Central memory CD4-positive, alpha-beta T cell (primary cell): ENCODE results near the gene NOPCHAP1.
"Not testable (repeated sequence)": the region's sequence is repeated elsewhere in the genome, so short reads cannot be mapped to it uniquely, and the experiment has no call there.

ENCODE experiments used
- DNase-seq: peaks from one replicate; pipeline ENCODE4 v3.0.0; 2022

Gene NOPCHAP1

DNA sequence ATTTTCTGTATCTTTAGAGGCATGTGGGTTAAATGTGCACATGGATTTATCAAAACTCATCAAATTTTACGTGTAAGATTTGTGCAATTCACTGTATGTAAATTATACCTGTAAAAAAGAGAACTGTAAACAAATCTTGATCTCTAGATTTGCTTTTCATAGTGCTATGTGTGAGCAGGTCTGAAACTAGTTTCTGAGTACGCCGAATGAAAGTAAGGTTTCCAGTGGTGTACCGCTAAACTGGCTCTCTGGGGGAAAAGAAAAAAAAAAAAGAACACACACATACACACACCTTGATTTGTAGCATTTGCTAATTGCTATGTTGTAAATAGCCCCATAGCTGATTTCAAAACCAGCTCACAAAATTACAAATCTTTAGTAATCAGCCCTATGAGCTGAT is 19.4 kb upstream of the NOPCHAP1 start:
- no peak for DNase-seq

DNA sequence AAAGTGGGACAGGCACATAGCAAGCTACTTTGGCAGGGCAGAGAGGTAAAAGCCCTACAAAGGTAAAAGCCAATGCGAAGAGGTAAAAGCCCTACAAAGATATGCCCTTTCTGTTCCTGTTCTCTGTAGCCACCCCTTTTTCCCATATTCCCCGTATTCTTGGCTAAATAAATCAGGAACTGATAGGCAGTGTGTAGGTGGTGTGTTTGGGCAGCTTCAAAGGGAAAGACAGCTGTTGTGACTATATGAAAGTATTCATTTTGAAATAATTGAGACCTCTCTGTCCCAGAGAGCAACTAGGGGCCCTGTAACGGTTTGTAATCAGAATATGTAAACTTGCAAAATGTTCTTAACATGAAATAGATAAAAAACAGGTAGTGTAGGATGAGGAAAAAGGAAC is 16.8 kb upstream of the NOPCHAP1 start:
- DNase-seq = no peak

DNA sequence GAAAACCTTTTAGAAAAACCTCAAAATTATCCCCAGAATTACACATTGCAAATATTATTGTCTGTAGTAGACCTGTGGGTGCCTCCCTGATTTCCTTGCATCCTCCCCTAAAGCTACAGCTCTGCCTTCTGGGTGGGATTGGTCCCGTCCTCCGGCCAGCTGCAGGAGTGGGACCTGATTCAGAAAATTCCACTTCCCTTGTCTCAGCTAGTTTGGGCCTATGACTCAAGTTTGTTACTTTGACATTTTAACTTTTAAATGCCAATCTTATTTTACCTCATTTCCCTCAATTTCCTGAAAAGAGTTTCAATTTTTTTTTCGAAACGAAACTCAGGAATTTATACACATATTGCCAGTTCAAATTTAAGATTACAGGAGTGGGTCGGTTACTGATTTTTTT is 14.8 kb upstream of the NOPCHAP1 start:
- DNase-seq = no peak

DNA sequence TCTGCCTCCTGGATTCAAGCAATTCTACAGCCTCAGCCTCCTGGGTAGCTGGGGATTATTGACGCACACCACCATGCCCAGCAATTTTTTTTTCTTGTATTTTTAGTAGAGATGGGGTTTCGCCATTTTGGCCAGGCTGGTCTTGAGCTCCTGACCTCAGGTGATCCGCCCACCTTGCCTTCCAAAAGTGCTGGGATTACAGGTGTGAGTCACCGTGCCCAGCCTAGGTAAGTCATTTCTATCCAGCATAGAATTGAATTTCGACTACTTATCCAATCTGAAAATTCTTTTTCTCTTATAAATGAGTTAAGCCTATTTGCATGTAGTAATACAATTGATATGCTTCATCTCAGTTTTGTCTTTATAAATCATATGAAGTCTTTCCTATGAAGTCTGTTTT is 12.9 kb upstream of the NOPCHAP1 start:
- DNase-seq = no peak

DNA sequence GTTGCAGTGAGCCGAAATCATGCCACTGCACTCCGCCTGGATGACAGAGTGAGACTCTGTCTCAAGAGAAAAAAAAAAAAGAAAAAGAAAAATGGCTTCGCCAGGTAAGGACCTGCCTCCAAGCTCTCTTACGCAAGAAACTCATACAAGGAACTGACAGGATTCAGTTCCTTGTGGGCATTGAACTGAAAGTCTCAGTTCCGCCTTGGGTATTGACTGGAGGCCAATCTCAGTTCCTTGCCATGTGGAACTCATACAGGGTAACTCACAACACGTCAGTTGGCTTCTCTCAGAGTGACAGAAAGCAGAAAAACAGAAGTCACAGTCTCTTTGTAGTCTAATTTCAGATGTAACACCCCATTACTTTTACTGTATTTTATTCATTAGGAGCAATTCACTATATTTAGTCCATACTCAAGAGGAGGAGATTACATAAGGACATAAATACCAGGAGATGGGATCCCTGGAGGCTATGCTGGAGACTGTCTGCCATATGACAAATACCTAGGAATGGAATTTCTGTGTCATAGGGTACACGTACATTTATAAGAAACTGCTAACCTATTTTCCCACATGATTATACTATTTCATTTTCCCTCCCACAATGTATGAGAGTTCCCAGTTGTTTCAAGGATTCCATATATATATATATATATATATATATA is 11.4 kb upstream of the NOPCHAP1 start:
- no peak for DNase-seq

DNA sequence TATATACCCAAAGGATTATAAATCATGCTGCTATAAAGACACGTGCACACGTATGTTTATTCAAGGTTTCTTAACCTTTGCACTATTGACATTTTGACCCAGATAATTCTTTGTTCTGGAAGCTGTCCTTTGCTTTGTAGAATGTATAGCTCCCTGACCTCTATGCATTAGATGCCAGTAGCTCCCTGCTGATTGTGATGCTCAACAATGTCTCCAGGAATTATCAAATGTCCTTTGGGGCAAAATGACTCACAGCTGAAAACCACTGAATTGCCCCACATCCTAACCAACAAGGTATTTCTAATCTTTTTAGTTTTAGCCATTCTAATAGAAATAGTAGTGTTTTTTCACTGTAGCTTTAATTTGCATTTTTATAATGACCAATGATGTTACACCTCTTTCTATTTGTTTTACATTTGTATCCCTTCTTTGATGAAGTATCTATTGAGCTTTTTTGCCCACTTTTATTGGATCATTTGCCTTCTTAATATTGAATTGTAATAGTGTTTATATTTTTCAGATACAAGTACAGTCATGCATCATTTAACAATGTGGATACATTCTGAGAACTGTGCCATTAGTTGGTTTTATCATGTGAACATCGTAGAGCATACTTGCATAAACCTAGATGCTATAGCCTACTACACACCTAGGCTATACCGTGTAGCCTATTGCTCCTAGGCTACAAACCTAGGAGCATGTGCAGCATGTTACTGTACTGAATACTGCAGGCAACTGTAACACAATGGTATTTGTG is 10.4 kb upstream of the NOPCHAP1 start:
- no peak for DNase-seq

DNA sequence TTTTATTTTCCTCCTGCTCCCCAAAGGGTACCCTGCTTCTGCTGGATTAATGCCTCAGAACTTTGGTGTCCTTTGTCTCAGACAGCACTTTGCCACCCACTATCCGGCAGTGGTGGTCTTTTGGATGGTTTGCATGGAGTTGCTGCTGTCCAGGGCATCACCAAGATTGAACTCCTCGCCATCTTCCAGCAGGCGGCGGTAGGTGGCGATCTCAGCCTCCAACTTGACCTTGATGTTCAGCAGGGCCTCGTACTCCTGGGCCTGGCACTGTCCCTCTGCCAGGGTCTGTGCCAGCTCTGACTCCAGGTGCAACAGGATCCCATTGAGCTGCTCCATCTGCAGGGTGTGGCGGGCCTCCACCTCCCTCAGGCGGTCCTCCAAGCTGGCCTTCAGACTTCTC is 9.4 kb upstream of the NOPCHAP1 start:
- no peak for DNase-seq

DNA sequence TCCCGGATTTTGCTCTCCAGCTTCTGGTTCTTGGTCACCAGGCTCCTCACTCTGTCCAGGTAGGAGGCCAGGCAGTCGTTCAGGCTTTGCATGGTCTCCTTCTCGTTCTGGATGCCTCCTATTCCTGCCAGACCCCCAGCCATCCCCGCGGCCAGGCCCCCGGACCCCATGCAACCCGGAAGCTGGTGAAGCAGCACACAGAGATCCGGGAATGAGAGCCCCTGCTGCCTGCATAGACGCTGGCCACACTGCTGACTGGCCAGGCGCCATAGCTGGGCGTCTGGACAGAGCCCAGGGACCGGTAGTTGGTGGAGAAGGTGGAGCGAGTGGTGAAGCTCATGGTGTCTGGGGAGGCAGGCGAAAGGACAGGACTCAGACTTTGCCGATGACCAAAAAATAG is 8.4 kb upstream of the NOPCHAP1 start:
- DNase-seq = not testable (repeated sequence)

DNA sequence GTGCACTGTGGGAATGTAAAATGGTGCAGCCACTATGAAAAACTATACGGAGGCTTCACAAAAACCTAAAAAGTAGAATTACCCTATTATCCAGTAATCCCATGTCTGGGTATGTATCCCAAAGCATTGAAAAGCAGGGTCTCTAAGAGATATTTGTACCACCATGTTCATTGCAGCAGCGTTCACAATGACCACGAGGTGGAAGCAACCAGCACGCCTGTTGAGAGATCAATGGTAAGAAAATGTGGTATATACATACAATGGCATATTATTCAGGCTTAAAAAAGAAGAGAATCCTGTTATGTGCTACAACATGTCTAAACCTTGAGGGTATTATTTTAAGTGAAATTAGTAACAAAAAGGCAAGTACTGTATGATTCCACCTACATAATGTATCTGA is 910 bp upstream of the NOPCHAP1 start:
- DNase-seq = no peak

DNA sequence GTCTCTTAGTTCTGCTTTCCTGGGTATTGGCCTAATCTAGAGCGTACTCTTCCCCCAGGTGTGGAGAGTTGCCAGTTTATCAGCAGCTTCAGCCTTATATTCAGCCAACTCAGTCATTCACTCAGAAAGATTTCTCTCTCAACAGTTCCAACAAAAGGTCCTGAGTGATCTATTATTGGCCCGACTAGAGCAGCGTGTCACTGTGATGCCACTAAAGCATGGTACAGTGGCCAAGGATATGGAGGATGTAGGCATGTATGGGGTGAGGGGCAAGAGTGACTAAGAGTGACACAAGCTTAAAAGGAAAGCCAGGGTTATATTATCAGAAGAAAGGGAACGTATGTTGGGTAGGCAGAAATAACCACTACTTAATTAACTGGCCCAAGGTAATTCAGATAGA is 4.8 kb downstream of the NOPCHAP1 start:
- no peak for DNase-seq

DNA sequence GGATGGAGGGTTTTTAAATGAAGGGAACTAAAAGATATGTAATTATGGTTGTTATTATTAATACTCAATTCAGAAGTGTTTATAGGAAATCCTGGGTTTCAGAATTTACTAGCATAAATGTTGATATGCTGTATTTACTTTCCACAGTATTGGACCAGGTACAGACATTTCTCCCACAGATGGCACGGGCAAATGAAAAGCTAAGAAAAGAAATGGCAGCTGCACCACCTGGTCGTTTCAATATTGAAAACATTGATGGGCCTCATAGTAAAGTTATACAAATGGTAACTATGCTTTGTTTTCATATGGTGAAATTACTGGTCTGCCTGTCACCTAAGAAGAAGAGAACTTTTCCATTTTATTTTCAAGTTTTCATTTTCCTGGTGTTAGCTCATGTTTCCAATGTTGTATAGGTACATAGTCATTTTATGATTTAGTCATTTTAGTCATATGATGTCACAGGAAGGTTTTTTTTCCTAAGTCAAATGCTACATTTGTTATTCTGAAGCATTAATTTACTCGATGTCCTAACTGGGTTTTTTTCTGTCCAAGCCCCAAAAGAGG is 5.5 kb downstream of the NOPCHAP1 start:
- no peak for DNase-seq

DNA sequence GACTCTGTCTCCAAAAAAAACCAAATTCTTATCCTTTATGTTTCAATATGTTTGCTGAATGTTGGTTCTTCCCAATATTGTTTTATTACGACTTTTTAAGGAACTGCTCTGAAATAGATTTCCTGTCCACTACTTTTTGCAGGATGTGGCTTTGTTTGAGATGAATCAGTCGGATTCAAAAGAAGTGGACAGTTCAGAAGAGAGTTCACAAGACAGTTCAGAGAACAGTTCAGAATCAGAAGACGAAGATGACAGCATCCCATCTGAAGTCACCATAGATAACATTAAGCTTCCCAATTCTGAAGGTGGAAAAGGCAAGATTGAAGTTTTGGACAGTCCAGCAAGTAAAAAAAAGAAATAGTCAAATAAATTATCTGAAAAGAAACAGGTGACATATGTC is 8.2 kb downstream of the NOPCHAP1 start:
- no peak for DNase-seq

DNA sequence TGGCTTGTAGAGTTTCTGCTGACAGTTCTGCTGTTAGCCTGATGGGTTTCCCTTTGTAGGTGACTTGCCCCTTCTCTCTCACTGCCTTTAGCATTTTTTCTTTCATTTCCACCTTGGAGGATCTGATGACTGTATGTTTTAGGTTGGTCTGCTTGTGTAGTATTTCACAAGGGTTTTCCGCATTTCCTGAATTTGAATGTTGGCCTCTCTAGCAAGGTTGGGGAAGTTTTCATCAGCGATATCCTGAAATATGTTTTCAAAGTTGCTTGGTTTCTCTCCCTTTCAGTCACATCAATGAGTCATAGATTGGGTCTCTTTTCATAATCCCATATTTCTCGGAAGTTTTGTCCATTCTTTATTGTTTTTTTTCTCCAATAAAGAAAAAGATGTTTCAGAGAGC is 11.4 kb downstream of the NOPCHAP1 start:
- DNase-seq = no peak

DNA sequence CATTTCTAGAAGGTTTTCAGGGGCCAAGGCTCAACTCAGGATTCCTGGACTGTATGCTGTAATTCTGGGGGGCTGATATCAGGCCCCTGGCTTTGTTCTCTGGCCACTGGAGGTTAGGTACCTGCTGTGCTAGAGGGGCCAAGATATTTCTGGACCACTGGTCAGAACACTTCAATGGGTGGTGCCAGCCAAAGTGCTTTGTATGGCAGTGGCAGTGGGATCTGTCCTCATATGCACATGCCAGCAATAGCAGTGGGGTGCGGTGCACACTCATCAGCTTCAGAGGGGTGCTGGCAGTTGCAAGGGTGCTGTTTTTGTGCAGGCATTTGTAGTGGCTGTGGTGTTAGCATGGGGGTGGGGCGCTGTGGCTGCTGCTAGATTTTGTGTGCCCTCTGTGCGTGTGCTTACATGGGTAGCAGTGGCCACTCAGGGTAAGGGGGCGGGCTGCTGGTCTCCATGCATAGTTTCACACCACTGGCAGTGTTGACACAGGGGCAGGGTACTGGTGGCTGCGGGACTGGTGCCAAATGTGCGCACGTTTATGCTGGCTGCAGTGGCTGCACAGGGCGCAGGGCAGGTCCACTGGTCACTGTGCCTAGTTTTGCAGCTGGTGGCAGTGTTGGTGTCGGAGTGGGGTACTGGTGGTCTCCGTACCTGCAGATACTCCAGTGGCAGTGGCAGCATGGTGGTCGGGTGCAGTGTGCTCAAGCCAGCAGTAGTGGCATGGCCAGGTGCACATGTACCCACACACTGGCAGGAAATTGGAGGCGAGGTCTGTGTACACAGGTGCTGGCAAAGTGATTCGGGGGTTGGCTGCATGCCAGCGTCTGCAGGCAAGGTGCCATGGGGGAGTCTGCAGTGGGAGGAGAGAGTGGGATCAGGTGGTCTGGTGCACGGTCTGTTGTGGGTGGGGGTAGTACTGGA is 12.6 kb downstream of the NOPCHAP1 start:
- no peak for DNase-seq

DNA sequence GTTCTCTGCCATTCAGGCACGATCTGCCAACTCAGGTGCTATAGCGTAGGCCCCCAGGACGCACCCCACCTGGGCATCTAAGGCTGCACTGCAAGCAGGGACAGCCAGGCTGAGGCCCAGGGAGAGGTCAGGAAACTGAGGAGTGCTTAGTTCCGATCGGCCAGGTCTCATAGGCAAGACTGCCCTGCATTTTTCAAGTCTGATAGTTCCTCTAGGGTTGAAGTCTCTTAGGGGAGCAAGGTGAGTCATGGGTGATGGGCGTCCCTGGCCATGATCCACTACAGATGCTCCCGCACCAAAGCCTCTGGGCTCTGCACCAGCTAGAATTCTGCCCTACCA is 13.2 kb downstream of the NOPCHAP1 start:
- no peak for DNase-seq

DNA sequence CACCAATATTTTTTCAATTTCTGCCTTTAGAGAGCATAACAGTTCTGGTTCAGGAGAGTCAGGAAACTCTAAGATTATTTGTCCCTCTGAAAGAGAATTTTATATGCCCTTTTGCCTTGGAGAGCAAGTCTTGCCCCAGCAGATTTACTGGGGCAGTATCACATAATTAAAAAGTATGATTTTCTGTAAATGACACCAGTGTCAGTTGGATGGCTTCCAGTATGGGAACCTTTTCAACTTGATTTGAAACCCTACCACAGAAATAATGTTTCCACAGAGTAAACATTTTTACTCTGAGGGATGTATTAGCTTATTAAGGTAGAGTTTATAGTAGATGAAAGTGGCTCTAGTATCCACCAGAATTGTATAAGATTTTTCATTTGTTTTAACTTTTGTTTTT is 15.4 kb downstream of the NOPCHAP1 start:
- DNase-seq = no peak

DNA sequence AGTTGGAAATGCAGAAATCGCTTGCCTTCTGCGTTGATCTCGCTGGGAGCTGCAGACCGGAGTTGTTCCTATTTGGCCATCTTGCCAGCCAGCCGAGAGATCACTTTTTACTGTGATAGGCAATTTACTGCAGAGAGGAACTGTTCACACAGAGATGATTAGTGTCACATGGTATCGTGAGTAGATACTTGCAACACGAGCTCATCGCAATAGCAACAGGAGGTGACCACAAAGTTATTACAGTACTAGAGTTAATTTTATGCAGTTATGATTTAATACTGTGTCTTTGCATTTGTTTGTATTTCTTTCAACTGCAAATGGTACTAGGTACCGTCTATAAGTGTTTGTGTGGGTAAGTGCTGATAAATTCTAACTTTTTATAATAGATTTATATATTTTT is 27.8 kb downstream of the NOPCHAP1 start:
- no peak for DNase-seq

DNA sequence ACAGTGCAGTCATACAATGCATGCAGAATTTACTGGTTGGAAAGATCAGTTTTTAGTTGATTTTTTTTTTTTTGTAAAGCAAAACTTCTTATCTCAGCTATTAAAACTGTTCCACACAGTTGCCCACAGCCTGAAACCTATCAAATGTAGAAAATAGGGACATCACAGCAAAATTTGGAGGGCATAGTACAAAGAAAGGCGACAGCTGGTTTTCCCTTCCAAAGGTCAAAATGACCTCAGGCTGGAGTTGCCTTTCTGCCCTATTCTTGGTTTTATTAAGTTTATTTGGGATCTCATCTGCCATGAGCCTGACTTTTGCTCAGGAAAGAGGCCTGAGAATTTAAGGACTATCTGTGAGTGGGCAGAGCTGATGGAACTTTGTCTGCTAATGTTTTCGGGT is 28.5 kb downstream of the NOPCHAP1 start:
- no peak for DNase-seq

DNA sequence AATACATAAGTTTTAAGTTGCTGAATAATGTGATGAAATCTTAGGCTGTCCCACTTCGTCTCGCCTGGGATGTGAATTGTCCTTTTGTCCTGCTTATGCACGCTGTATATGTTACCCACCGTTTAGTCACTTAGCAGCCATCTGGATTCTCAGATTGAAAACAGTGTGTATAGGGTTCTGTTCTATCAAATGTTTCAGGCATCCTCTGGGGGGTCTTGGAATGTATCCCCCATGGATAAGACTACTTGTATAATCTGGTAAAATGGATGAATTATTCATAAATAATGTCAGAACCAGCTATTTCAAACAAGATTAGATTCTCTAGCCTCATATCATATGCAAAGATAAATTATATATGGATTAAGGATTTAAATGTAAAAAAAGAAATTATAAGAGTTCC is 29.4 kb downstream of the NOPCHAP1 start:
- DNase-seq = no peak

DNA sequence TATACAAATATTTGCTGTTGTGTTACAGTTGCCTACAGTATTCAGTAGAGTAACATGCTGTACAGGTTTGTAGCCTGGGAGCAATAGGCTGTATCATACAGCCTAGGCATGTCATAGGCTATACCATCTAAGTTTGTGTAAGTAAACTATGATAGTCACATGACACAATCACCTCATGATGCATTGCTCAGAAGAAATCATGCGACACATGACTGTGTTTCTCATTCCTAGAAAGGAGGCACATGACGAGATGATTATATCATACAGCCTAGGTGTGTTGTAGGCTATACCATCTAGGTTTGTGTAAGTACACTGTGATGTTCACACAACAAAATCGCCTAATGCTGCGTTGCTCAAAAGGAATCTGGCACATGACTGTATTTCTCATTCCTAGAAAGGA is 31.9 kb downstream of the NOPCHAP1 start:
- DNase-seq = no peak

DNA sequence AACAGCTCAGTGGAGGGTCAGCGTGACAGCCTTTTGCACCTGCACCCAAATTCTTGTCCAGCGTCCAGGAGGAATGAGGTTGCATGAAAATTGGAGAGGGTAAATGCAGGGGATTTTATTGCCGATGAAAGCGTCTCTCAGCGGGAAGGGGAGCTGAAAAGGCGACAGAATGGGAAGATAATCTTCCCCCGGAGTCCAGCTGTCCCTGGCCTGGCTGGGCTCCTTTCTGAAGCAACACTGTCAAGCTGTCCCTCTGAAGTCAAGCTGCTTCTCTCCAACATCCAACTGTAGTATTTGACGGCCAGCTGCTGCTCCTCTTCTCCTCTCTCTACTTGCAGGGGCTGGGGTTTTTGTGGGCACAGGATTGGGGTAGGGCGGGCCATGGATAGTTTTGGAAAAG is 32.7 kb downstream of the NOPCHAP1 start:
- no peak for DNase-seq

DNA sequence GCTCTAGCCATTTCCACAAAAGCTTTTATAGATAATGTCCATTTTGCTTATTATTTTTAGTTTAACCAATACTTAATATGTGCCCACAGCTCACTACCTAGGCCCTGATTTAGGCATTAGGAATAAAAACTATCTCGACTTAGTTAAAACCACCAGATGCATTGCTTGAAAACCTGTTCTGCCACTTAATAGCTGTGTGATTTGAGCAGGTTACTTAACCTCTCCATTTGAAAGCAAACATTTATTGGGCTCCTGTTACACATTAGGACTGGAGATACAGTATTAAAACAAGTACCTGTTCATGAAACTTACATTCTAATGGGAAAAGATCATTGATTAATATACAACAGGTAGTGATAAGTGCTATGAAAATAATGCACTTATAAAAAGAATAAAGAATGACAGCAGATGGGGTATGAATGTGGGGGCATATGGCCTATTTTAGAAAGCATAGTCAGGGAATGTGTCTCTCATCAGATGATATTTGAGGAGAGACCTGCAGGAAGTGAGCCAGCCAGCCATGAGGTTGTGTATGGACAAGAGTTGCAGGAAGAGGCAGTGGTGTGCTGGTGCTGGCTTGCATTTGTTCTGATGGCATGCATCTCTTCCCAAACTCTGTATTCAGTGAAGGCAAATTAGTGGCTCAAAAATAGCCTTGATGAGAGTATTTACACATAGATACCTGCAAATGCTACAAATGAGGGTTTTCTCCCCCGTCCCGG is 34.3 kb downstream of the NOPCHAP1 start:
- DNase-seq = no peak

DNA sequence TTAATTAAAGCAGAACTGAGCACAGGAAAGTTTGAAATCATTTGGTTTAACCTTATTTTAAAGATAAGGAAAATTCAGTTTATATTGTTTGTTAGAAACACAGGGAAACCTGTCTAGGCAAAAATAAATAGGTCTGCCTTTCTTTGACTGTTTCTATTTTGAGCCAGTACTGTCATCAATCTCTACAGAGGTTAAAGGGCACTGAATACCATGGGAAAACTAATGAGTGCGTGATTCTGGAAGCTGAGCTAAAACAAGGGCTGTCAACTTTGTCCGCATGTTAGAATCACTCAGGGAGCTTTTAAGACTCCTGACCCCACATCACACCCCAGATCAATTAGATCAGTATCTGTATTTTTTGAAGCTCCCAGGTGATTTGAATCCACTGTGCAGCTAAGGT is 38.8 kb downstream of the NOPCHAP1 start:
- no peak for DNase-seq
